Measurements from ENCODE around the gene FBRSL1. TPM values are rescaled to one million over a fixed set of nuclear protein-coding genes. Genes with fewer than 3 reads are reported as not detected.
"Not testable (repeated sequence)": the region's sequence is repeated elsewhere in the genome, so short reads cannot be mapped to it uniquely, and the experiment has no call there.

Gene FBRSL1
- total RNA-seq, 1 donor from 2014 or later: 66.0 TPM

GRCh38 chr12:132461526-132461925, 28.4 kb upstream of the FBRSL1 start:
- DNase-seq: no peak
- intact Hi-C loops (cut with micrococcal nuclease): no loop called here
- Histone ChIP-seq H3K36me3 (no peaks in the 10 kb centered on the region), H3K4me1 (no peaks in the 10 kb centered on the region), H3K4me3 (no peak overlapping the region), H3K27ac (replicated peaks) (no peak overlapping the region), H3K27me3 (ENCODE audit: low read depth) (peaks cover 66% of the 10 kb centered on the region), H3K9me3 (replicated peaks) (peaks cover 10% of the 10 kb centered on the region)
- TF ChIP-seq CTCF (IDR thresholded peaks at IDR 0.05; ENCODE audit: borderline replicate concordance): no peak

GRCh38 chr12:132462788-132463187, 27.2 kb upstream of the FBRSL1 start:
- H3K36me3 ChIP-seq: no peaks in the 10 kb centered on the region
- no peak overlapping the region for H3K27ac ChIP-seq (replicated peaks)
- H3K4me3 ChIP-seq: no peak overlapping the region
- H3K4me1 ChIP-seq: no peaks in the 10 kb centered on the region
- no peak for DNase-seq
- no peak for TF ChIP-seq CTCF (IDR thresholded peaks at IDR 0.05; ENCODE audit: borderline replicate concordance)
- H3K9me3 ChIP-seq (replicated peaks): peaks cover 10% of the 10 kb centered on the region
- intact Hi-C loops (cut with micrococcal nuclease): no loop called here
- H3K27me3 ChIP-seq (ENCODE audit: low read depth): peaks cover 71% of the 10 kb centered on the region

GRCh38 chr12:132463284-132463924, 26.5 kb upstream of the FBRSL1 start:
- intact Hi-C loops (cut with micrococcal nuclease); H3K4me3 ChIP-seq; H3K4me1 ChIP-seq; H3K27ac ChIP-seq (replicated peaks); DNase-seq; H3K36me3 ChIP-seq: not testable (repeated sequence)
- Histone ChIP-seq H3K27me3 (ENCODE audit: low read depth) (peaks cover 73% of the 10 kb centered on the region), H3K9me3 (replicated peaks) (peaks cover 10% of the 10 kb centered on the region)

GRCh38 chr12:132464304-132464703, 25.6 kb upstream of the FBRSL1 start:
- DNase-seq; H3K4me1 ChIP-seq; H3K36me3 ChIP-seq; H3K27ac ChIP-seq (replicated peaks); H3K4me3 ChIP-seq; intact Hi-C loops (cut with micrococcal nuclease): not testable (repeated sequence)
- Histone ChIP-seq H3K27me3 (ENCODE audit: low read depth) (peaks cover 72% of the 10 kb centered on the region), H3K9me3 (replicated peaks) (peaks cover 10% of the 10 kb centered on the region)

GRCh38 chr12:132464820-132465219, 25.1 kb upstream of the FBRSL1 start:
- peaks cover 67% of the 10 kb centered on the region for H3K27me3 ChIP-seq (ENCODE audit: low read depth)
- intact Hi-C loops (cut with micrococcal nuclease): no loop called here
- no peak overlapping the region for H3K27ac ChIP-seq (replicated peaks)
- no peaks in the 10 kb centered on the region for H3K4me1 ChIP-seq
- peaks cover 10% of the 10 kb centered on the region for H3K9me3 ChIP-seq (replicated peaks)
- no peak overlapping the region for H3K4me3 ChIP-seq
- TF ChIP-seq CTCF (IDR thresholded peaks at IDR 0.05; ENCODE audit: borderline replicate concordance): no peak
- no peaks in the 10 kb centered on the region for H3K36me3 ChIP-seq
- no peak for DNase-seq

GRCh38 chr12:132465269-132466190, 24.4 kb upstream of the FBRSL1 start:
- H3K27ac ChIP-seq (replicated peaks): no peak overlapping the region
- H3K4me1 ChIP-seq: no peaks in the 10 kb centered on the region
- intact Hi-C loops (cut with micrococcal nuclease): no loop called here
- TF ChIP-seq CTCF (IDR thresholded peaks at IDR 0.05; ENCODE audit: borderline replicate concordance): no peak
- no peak for DNase-seq
- peaks cover 6% of the 10 kb centered on the region for H3K9me3 ChIP-seq (replicated peaks)
- no peaks in the 10 kb centered on the region for H3K36me3 ChIP-seq
- H3K4me3 ChIP-seq: no peak overlapping the region
- peaks cover 62% of the 10 kb centered on the region for H3K27me3 ChIP-seq (ENCODE audit: low read depth)

Measured in left ventricle myocardium inferior (tissue), 1 donor.